HG03196 (cell line): ENCODE results near the gene RNF207.

Experiments
- ATAC-seq: cut with Tn5 transposase; IDR thresholded peaks from one replicate; pipeline ENCODE4 v1.9.1; 2021; ENCODE audit not compliant: unreplicated experiment

The RNF207 gene

GRCh38 chr1:6266641-6267040 is 60.7 kb downstream of the RNF207 start:
- no peak for ATAC-seq

DNA sequence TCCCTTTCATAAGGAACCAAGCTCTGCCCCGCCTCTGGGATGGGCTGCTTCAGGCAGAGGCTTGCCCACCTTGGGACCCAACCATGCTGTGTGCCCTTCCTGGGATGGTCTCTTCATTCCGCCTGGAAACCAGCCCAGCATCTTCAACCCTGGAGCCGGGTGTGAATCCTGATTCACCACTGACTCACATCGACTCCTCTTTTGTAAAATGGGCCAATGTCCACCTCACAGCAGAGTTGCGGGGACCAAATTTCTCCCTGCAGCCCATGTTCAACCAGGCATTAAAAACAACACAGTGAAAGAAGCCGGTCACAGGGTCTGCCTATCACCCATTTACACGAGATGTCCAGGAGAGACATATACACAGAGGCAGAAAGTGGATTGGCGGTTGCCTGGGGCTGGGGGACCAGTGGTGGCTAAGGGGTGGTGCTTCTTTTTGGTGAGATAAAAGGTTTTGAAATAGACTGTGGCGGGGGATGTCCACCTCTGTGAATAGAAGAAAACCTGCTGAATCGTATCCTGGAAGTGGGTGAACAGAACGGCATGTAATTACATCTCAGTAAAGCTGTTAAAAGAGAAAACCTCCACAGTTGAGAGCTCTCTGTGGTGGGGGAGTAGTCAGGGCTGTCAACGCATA is 61.9 kb downstream of the RNF207 start:
- no peak for ATAC-seq

DNA sequence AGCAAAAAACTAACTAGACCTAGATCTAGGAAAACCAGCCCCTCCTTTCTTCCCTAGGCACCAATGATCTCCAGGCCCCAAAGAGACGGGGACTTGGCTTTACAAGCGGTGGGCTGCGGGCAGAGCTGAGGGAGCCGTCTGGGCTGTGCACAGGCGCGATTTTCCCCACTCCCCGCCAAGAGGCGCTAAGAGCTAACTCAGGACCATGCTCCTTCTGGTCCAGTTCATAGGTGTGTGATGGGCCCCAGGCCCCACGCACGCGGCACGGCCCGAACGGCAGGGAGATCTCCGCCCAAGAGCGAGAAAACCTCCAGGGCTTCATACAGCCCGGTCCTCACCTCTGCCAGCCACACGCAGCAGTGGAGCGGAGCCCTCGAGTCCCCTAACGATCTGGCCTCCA is 62.5 kb downstream of the RNF207 start:
- no peak for ATAC-seq

GRCh38 chr1:6269296-6269695 is 63.4 kb downstream of the RNF207 start:
- ATAC-seq = no peak

GRCh38 chr1:6269720-6270400 is 63.9 kb downstream of the RNF207 start:
- no peak for ATAC-seq

- ATAC-seq = no peak
Observed at GRCh38 chr1:6270401-6270800, 64.5 kb downstream of the RNF207 start.
